OCI-LY3 (cell line): ENCODE measurements around the gene UNC93B1.
"Not testable (repeated sequence)": the region's sequence is repeated elsewhere in the genome, so short reads cannot be mapped to it uniquely, and the experiment has no call there.

Source experiments
- H2AFZ ChIP-seq: fragments of 200-600, 300-600 bp; shearing (Covaris generic); 2 replicates; pipeline ENCODE4 v1.6.0; 2014; ENCODE audit warnings: antibody characterized with exemption, low read depth, low read length
- H3K27ac ChIP-seq: fragments of 200-600, 300-600 bp; sonication (generic); 2 replicates; pipeline ENCODE4 v1.5.1; 2014; ENCODE audit warnings: mild to moderate bottlenecking, low read length, moderate library complexity, mixed read lengths
- H3K27me3 ChIP-seq: fragments of 200-600, 300-600 bp; sonication (generic); 2 replicates; pipeline ENCODE4 v1.6.1; 2014; ENCODE audit warnings: low read depth, low read length, mixed read lengths
- H3K36me3 ChIP-seq: fragments of 200-600, 300-600 bp; sonication (generic); replicated peaks from 2 replicates; pipeline ENCODE3; 2014; ENCODE audit warnings: low read depth, low read length, mixed read lengths
- H3K4me1 ChIP-seq: fragments of 300-600, 200-600 bp; sonication (generic); 2 replicates; pipeline ENCODE4 v1.6.1; 2014; ENCODE audit warnings: low read length, mixed read lengths
- H3K4me2 ChIP-seq: fragments of 200-600, 300-600 bp; sonication (generic); 2 replicates; pipeline ENCODE4 v1.6.1; 2014; ENCODE audit warnings: low read length, mixed read lengths
- H3K4me3 ChIP-seq: fragments of 300-600, 200-600 bp; sonication (generic); 2 replicates; pipeline ENCODE4 v1.5.1; 2014; ENCODE audit warnings: antibody characterized with exemption, mild to moderate bottlenecking, low read length, moderate library complexity
- H3K79me2 ChIP-seq: fragments of 300-600, 200-600 bp; shearing (Covaris generic); 2 replicates; pipeline ENCODE4 v1.6.1; 2014; ENCODE audit warnings: mild to moderate bottlenecking, low read length, mixed read lengths
- H3K9ac ChIP-seq: fragments of 300-600, 200-600 bp; shearing (Covaris generic); 2 replicates; pipeline ENCODE4 v1.6.0; 2014; ENCODE audit warnings: mild to moderate bottlenecking, low read length, moderate library complexity
- H3K9me3 ChIP-seq: fragments of 200-600, 300-600 bp; shearing (Covaris generic); 2 replicates; pipeline ENCODE4 v1.6.1; 2014; ENCODE audit warnings: low read length, mixed read lengths; ENCODE audit not compliant: insufficient read depth
- H4K20me1 ChIP-seq: fragments of 200-600, 300-600 bp; sonication (generic); 2 replicates; pipeline ENCODE4 v1.6.1; 2016; ENCODE audit warnings: low read length, mixed read lengths; ENCODE audit not compliant: insufficient read depth
- TF ChIP-seq, protein P1 (sequence below): fragments of 200-600, 300-600 bp; sonication (generic); IDR thresholded peaks from 2 replicates; pipeline ENCODE4 v1.5.1; 2014; ENCODE audit warnings: antibody characterized with exemption, low read length, low read depth

Gene UNC93B1

DNA sequence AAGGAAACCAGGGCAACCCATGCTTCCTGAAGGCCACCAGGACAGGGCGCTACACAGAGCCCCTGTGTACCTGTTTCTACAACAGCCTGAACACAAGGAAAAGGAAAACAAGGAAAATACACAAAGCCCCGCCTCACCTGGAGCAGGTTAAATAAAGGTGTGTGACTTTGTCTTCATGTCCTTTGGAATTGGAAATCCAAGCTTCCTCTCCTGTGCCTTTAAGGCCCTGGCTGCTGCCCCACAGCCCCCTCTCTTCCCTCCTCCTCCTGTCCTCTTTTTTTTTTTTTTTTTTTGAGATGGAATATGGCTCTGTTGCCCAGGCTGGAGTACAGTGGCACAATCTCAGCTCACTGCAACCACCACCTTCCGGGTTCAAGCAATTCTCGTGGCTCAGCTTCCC lies 57.5 kb downstream of the UNC93B1 start:
- H3K9ac ChIP-seq, H3K4me1 ChIP-seq, H3K36me3 ChIP-seq, H3K4me3 ChIP-seq, H4K20me1 ChIP-seq, H3K4me2 ChIP-seq, H2AFZ ChIP-seq, H3K27me3 ChIP-seq, H3K79me2 ChIP-seq, H3K27ac ChIP-seq, H3K9me3 ChIP-seq: not testable (repeated sequence)

DNA sequence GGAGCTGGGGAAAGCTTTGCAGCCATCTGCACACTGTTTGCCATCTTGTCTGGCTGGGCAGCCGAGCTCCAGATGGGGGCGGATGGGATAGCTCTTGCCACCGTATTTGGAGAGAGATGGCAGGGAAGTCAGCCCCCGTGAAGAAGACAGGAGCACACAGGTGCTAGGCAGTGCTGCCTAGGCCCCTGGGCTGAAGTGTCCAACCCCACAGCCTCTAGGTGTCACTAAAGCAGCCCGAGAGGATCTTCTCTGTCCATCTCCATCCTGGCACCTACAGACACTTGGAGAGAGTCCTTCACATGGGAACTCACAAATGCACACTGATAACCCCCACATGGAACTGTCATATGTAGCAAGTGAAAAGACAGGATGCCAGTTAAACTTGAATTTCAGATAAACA lies 60.5 kb downstream of the UNC93B1 start:
- H4K20me1 ChIP-seq, H3K27me3 ChIP-seq, H3K79me2 ChIP-seq, H3K9ac ChIP-seq, H3K36me3 ChIP-seq, H3K4me2 ChIP-seq, H3K27ac ChIP-seq, H3K9me3 ChIP-seq, H2AFZ ChIP-seq, H3K4me3 ChIP-seq, H3K4me1 ChIP-seq: not testable (repeated sequence)
- TF ChIP-seq, protein P1, sequence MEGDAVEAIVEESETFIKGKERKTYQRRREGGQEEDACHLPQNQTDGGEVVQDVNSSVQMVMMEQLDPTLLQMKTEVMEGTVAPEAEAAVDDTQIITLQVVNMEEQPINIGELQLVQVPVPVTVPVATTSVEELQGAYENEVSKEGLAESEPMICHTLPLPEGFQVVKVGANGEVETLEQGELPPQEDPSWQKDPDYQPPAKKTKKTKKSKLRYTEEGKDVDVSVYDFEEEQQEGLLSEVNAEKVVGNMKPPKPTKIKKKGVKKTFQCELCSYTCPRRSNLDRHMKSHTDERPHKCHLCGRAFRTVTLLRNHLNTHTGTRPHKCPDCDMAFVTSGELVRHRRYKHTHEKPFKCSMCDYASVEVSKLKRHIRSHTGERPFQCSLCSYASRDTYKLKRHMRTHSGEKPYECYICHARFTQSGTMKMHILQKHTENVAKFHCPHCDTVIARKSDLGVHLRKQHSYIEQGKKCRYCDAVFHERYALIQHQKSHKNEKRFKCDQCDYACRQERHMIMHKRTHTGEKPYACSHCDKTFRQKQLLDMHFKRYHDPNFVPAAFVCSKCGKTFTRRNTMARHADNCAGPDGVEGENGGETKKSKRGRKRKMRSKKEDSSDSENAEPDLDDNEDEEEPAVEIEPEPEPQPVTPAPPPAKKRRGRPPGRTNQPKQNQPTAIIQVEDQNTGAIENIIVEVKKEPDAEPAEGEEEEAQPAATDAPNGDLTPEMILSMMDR, result 0 out of 2 replicates have a peak, but pooled peaks have one; percentile 5
